Lower leg skin (tissue), 4 donors: Measurements from ENCODE around the gene PAX5. TPM values are rescaled to one million over a fixed set of nuclear protein-coding genes. Genes with fewer than 3 reads are reported as not detected.
A peak's percentile ranks its signal among the peaks of the same experiment; 100 is the strongest.

ENCODE experiments used
- DNase-seq, 2 donors: peaks; one replicate each; pipeline ENCODE4 v3.0.0-alpha.2; 2019; ENCODE audit warnings: low spot score in 2 of 2
- H3K4me3 ChIP-seq: fragments of 200-600 bp; sonication (generic); 2 replicates; pipeline ENCODE4 v1.5.1; 2017; ENCODE audit warnings: mild to moderate bottlenecking, low read depth; ENCODE audit not compliant: poor library complexity, severe bottlenecking
- CTCF ChIP-seq, 3 donors: fragments of 450-650 bp; IDR thresholded peaks; one replicate each; pipeline ENCODE4 v1.5.1; 2016; ENCODE audit warnings: antibody characterized with exemption in 3 of 3, mild to moderate bottlenecking in 3 of 3, moderate library complexity in 2 of 3
- POLR2A ChIP-seq, 2 donors: fragments of 450-650 bp; IDR thresholded peaks; one replicate each; pipeline ENCODE4 v1.6.1; 2016 to 2017; ENCODE audit warnings: antibody characterized with exemption in 2 of 2, mild to moderate bottlenecking in 1 of 2, moderate library complexity in 1 of 2
- WGBS, 2 donors: methylation state at CpG; one replicate each; pipeline ENCODE4 v1.1.5; 2018; 5-methylcytosine and 5-hydroxymethylcytosine counted together
- intact Hi-C: fragments of 100-400 bp; cut with DNase I; formaldehyde crosslinking; loops from one replicate; pipeline ENCODE4 v1.15.0; 2023; ENCODE audit warnings: low total_unique reads
- total RNA-seq, 4 donors: library from RNA; depleted of rRNA; stranded (reverse); fragments of >200 nt; gene quantifications; one replicate each; pipeline ENCODE4 v1.1.0, GENCODE V29; 2016

The PAX5 gene
- total RNA-seq, 4 donors from 2014 or later, result 0.02 to 0.08 (median 0.03) TPM; not detected in 1

DNA sequence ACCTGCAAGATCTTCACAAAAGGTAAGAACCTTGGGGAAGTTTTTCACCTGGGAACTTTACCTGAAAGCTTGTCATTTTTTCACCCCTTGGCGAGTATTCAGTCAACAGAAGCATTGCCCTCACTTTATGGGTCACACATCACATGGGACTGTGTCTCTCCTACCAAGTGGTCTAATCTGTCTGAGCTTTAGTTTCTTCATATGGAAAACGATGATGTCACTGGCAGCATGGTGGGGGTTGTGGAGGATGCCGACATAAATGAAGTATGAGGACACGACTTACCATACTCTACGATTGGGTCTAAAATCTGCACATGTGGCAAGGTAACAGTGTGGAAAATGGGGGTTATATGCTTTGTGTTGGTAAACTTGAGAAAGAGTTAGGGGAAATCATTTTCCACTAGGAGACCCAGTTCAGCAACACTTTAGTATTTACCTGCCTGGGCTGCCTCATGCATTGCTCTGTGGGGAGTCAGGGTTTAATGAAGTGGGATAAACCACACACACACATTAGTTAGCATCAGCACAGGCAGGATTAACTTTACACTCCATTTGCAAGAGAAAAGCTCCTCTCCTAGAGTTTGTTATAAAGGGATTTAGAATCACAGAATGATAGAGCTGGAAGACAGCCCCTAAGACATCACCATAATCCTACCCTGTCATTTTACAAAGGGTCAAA lies 19.8 kb upstream of the PAX5 start:
- 41 to 43% methylated on average over 5 of the region's 5 CpGs for WGBS, 2 donors
- no peak for DNase-seq
- H3K4me3 ChIP-seq, result no peak overlapping the region
- intact Hi-C loops, result no loop called here
- TF ChIP-seq POLR2A (IDR thresholded peaks at IDR 0.05) (no peak), CTCF (IDR thresholded peaks at IDR 0.05) (no peak)

GRCh38 chr9:37046683-37047082 lies 12.6 kb upstream of the PAX5 start:
- H3K4me3 ChIP-seq, result no peak overlapping the region
- WGBS, 2 donors, result 82% methylated on average over 7 of the region's 7 CpGs
- TF ChIP-seq POLR2A (IDR thresholded peaks at IDR 0.05) (no peak), CTCF (IDR thresholded peaks at IDR 0.05) (no peak)
- intact Hi-C loops, result no loop called here
- DNase-seq, result no peak

GRCh38 chr9:37042421-37042820 lies 8.4 kb upstream of the PAX5 start:
- intact Hi-C loops, result no loop called here
- no peak for DNase-seq
- TF ChIP-seq POLR2A (IDR thresholded peaks at IDR 0.05) (no peak), CTCF (IDR thresholded peaks at IDR 0.05) (no peak)
- WGBS, 2 donors, result 73 to 74% methylated on average over 3 of the region's 3 CpGs
- H3K4me3 ChIP-seq, result no peak overlapping the region

DNA sequence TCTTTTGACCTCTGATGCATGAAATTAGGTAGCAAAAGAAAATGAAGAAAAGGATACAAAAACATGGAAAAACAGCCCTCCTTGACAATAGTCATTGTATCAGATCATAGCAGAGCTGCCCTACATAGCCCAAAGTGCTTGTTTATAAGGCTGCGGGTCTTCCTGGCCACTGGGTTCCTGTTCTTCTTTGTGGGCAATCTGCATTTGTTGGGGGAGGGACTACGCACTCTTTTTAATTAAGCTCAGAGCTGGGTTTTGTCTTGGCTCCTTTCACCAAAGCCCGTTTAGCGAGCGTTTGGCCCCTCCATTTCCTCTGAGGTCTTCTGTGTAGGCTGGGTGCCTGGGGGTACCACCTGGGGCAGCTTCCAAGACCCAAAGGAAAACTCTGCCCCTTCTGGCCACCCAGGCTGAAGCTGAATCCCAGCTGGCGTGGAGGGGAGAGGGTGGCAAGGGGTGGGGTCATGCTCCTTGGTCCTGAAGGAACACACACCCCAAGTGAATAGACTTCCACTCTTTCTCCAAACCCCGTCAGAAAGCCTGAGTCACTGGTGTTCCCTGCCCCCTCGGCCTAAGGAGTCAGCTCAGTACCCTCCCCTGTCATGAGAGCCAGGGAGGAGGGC lies 6.5 kb upstream of the PAX5 start:
- intact Hi-C loops, result no loop called here
- DNase-seq, result peak in 1 of 2 donors; percentile 81
- WGBS, 2 donors, result 65 to 75% methylated on average over 8 of the region's 8 CpGs
- no peak overlapping the region for H3K4me3 ChIP-seq
- TF ChIP-seq POLR2A (IDR thresholded peaks at IDR 0.05) (no peak), CTCF (IDR thresholded peaks at IDR 0.05) (no peak)

GRCh38 chr9:37038943-37039464 lies 4.9 kb upstream of the PAX5 start:
- no peak overlapping the region for H3K4me3 ChIP-seq
- TF ChIP-seq POLR2A (IDR thresholded peaks at IDR 0.05) (no peak), CTCF (IDR thresholded peaks at IDR 0.05) (no peak)
- intact Hi-C loops, result no loop called here
- 28 to 45% methylated on average over 14 of the region's 14 CpGs for WGBS, 2 donors
- peak in 1 of 2 donors; percentile 39 for DNase-seq
